CD4-positive, alpha-beta T cell treated with Interleukin-6 for 4 hours (primary cell): ENCODE data around the gene HPS5.
A peak's percentile ranks its signal among the peaks of the same experiment; 100 is the strongest.
"Not testable (repeated sequence)": the region's sequence is repeated elsewhere in the genome, so short reads cannot be mapped to it uniquely, and the experiment has no call there.

Experiments used
- DNase-seq: peaks from one replicate; pipeline ENCODE4 v3.0.0-alpha.2; 2020; ENCODE audit warnings: mixed read lengths

Gene HPS5, protein sequence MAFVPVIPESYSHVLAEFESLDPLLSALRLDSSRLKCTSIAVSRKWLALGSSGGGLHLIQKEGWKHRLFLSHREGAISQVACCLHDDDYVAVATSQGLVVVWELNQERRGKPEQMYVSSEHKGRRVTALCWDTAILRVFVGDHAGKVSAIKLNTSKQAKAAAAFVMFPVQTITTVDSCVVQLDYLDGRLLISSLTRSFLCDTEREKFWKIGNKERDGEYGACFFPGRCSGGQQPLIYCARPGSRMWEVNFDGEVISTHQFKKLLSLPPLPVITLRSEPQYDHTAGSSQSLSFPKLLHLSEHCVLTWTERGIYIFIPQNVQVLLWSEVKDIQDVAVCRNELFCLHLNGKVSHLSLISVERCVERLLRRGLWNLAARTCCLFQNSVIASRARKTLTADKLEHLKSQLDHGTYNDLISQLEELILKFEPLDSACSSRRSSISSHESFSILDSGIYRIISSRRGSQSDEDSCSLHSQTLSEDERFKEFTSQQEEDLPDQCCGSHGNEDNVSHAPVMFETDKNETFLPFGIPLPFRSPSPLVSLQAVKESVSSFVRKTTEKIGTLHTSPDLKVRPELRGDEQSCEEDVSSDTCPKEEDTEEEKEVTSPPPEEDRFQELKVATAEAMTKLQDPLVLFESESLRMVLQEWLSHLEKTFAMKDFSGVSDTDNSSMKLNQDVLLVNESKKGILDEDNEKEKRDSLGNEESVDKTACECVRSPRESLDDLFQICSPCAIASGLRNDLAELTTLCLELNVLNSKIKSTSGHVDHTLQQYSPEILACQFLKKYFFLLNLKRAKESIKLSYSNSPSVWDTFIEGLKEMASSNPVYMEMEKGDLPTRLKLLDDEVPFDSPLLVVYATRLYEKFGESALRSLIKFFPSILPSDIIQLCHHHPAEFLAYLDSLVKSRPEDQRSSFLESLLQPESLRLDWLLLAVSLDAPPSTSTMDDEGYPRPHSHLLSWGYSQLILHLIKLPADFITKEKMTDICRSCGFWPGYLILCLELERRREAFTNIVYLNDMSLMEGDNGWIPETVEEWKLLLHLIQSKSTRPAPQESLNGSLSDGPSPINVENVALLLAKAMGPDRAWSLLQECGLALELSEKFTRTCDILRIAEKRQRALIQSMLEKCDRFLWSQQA

DNA sequence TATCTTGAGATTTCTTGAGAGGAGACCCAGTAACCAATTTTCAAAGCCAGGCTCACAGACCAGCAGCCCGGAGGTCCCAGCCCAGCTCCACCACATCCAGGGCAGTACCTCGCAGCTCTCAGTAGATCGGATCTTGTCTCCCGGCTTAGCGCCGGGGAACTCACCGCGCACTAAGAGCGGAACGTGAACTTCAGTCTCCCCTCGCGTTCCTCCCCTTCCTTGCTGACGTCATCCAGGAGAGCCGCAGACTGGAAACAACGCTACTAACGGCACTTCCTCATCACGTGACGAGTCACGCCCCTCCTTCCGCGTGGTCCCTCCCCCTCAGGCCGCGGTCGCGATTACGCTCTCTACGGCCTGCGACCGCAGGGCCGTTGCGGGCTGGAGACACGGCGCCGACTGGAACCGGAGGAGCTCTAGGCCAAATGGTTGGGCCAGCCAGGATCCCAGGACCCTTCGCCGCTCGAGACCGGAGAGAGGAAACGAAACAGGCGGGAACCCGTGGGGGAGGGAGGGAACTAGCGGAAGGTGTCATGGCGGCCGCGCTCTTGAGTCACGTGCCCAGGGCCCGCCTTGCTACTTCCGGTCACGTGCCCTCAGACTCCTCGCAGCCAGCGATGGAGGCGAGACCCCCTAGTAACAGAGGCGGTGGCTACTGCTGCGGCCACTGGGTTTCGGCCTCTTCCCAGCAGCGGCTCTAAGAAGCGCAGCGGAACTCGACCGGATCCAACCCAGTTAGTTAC is at the start of gene HPS5, which contains the start of gene GTF2H1:
TSS of gene HPS5 (minus strand) at position 172 of the 743 bp plus-strand sequence. CDS start 4,282 bp downstream, outside the sequence.
TSS of gene GTF2H1 (plus strand) at position 599 of the 743 bp plus-strand sequence. CDS start 10,508 bp downstream, outside the sequence.
- peak; percentile 96 for DNase-seq

- no peak for DNase-seq
Observed at GRCh38 chr11:18371279-18371678, 49.3 kb upstream of the HPS5 start.

- DNase-seq, result no peak
Observed at GRCh38 chr11:18369398-18369797, 47.5 kb upstream of the HPS5 start.

GRCh38 chr11:18368221-18368620 is 46.3 kb upstream of the HPS5 start:
- no peak for DNase-seq

DNA sequence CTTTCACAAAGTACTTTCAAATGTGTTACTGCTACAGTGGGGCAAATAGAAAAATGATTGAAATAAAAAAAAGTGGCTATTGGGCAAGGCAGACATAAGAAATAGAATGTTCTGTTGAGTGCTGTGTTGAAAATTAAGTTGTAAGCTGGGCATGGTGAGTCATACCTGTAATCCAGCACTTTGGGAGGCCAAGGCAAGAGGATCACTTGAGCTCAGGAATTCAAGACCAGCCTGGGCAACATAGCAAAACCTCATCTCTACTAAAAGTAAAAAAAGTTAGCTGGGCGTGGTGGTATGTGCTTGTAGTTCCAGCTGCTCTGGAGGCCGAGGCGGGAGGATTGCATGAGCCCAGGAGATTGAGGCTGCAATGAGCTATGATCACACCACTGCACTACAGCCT is 45.5 kb upstream of the HPS5 start:
- no peak for DNase-seq

DNA sequence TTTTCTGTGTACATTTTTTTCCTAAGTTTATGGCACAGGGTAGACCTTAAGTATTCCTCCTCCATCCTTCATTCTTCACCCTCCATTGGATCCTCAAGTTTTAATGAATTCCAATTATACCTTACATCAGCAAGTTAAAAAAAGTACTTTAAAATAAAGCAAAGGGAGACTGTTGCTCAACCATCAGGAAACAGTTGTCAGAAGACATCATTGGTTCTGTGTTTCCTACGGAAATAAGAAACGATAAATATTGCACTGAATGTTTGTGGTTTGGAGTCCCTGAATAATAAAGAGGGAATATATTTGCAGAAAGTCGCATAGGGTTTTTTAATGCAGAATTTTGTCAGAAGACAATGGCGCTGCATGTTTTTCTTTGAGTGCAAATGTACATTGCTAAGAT is 44.3 kb upstream of the HPS5 start:
- no peak for DNase-seq

DNA sequence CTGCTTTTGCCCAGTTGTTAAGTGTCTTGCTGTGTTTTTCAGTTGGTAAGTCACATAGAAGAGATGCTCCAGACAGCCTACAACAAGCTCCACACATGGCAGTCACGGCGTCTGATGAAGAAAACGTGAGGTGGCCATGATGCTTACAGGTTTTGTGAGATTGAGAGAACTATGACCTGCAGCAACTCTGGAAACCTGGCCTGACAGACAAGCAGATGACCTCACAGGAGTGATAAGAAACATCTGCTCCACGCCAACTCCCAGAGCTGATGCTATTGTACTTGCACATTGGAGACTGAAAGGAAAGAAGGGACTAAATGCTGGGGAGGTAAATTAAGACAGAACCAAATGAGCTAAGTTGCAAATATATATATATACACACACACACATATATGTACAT is 43.8 kb upstream of the HPS5 start:
- no peak for DNase-seq

GRCh38 chr11:18364495-18365073 is 42.6 kb upstream of the HPS5 start:
- no peak for DNase-seq

- no peak for DNase-seq
Observed at GRCh38 chr11:18361154-18361553, 39.2 kb upstream of the HPS5 start.

GRCh38 chr11:18358646-18359045 is 36.7 kb upstream of the HPS5 start:
- DNase-seq, result no peak

- no peak for DNase-seq
Observed at GRCh38 chr11:18352581-18352980, 30.6 kb upstream of the HPS5 start.

DNA sequence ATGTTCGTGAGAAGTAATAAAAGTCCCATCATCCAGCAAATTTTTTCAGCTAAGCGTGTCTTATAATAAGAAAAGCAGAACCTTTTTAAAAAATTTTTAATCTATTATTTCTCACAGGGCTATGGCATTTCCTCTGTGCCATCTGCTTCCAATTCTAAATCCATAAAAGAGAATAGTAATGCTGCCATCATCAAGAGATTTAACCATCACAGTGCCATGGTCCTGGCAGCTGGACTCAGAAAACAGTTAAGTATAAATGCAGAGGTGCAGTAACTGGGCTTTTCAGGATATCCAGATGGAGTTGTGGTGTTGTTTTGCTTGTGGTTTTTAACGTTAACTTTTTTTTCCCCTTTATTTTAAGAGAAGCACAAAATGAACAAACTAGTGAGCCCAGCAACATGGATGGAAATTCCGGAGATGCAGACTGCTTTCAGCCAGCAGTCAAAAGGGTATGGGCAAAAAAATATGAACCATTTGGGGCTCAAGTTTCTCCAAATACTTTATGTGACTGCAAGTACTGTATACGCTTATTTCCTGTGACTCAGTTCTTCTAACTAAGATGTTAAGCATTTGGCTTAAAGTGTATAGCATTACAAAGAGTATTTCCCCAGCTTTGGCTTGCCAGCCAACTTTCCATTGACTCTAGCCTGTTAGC is 25.7 kb upstream of the HPS5 start:
- DNase-seq, result no peak

GRCh38 chr11:18332891-18333290 is 11.0 kb upstream of the HPS5 start:
- DNase-seq, result no peak

DNA sequence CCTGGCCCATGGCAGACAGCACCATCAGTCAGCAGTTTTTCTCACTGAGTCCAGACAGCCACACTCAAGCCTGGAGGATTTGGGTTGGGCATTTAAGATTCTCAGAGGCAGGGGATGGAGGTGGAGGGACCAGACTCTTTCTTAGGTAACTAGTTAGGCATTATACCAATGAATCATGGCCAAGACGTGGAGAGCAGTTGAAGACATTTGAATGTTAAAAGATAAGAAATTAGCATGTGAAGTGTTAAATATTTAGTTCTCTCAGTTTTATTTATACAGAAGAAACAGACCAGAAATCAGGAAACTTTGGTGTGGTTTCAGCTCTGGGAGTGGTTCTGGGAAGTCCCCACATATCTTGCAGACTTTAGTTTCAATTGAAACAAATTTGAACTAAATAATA is 10.4 kb upstream of the HPS5 start:
- DNase-seq, result peak; percentile 17

GRCh38 chr11:18330921-18331320 is 9.0 kb upstream of the HPS5 start:
- DNase-seq, result no peak

DNA sequence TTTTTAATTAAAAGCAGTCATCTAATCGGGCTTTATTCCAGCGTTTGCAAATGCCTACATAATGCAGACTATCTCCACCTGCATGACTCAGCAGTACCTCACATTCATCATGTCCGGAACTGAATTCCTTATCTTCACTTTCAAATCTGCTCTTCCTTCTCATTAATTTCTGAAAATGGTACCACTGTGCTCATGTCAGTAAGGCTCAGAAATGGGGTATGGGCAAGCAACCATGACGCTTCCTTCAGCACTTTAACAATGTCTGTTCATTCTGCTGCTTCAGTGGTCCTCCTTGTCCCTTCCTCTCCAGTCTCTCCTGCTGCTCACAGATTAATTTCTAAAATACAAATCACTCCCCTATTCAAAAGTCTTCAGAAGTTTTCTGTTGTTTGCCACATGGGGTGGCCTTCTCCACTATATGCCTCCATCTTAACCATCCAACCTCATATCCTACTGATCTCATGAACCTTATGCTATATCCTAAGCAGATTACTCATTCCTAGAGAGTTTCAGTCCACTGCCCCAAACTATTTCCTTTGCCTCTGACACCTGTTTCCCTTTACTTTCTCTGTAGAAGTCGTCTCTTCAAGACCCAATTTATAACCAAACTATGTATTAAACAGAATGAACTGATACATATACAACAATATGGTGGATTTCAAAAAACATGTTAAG is 7.4 kb upstream of the HPS5 start:
- no peak for DNase-seq

DNA sequence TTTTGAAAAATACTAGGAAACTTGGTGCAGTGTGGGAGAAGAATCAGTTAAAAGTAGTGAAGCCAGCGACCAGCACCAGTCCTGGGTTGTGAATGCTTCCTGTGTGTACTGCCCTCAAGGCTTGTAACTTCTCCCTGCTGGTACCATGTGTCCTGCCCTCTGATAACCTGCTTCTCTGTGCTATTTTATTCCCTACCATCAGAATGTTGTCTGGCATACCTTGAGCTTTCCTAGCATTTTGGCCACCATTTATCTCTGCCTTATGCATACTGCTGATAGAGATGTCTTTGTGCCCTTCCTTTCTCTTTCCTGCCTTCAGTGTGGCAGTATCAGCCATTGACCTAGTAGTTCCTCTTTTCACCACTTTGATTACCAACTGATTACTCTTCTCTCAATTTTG is 2.4 kb upstream of the HPS5 start:
- DNase-seq, result no peak

GRCh38 chr11:18323881-18324280 is 1.9 kb upstream of the HPS5 start:
- not testable (repeated sequence) for DNase-seq

DNA sequence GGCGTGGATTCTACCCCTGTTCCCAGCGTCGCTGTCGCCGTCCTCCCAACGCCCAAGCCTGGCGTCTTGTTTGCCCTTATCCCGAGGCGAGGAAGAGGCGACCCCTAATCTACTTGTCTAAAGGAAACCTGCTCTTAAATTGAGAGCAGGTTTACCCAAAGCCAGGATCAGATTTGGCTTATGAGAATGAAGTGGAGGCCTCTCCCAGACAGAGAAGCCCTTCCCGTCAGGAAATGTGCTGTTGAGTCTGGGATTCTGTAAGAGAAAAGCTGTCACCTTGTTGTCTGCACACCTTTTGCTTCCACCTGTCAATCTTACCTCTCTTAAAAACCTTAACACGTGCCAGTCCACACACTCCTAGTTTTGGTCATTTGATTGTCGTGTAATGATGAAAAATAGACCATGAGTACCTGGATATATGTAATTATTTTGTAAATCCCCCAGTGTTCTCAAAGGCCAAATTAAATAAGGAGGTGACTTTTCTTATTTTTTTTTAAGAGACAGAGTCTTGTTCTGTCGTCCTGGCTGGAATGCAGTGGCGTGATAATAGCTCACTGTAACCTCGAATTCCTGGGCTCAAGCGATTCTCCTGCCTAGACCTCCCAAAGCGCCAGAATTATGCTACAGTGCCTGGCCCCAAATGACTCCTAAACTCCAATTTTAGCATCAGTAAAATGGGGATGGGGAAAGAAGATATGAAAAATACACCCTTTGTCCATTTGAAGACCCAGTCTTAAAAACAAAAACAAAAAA is 1.1 kb upstream of the HPS5 start:
- no peak for DNase-seq

- DNase-seq, result no peak
Observed at GRCh38 chr11:18321578-18321968, 367 bp downstream of the HPS5 start.
